WTC11 (cell line): ENCODE measurements around the gene GOLGA7B. TPM values are rescaled to one million over a fixed set of nuclear protein-coding genes. Genes with fewer than 3 reads are reported as not detected.

Experiments
- ATAC-seq: fragments of 200-7000 bp; cut with Tn5 transposase; 2 replicates; pipeline ENCODE4 v1.10.0; 2021; ENCODE audit warnings: mild to moderate bottlenecking, moderate library complexity
- CTCF ChIA-PET: fragments of 300-600 bp; sonication (Branson Sonifier 250); formaldehyde crosslinking; loops from one replicate; lab custom pipeline; 2021; ENCODE audit warnings: antibody characterized with exemption; lab: Charles Lee
- POLR2A ChIA-PET: fragments of 350-600 bp; sonication (Branson Sonifier 250); formaldehyde crosslinking; loops from one replicate; lab custom pipeline; 2021; ENCODE audit warnings: antibody characterized with exemption; lab: Charles Lee
- DNase-seq: peaks from one replicate; pipeline ENCODE4 v3.0.0; 2021; ENCODE audit warnings: low spot score
- H3K27ac Mint-ChIP-seq: 2 replicates; pipeline ENCODE4 v1.8.0; 2021; ENCODE audit warnings: mixed read lengths
- H3K27me3 Mint-ChIP-seq: 2 replicates; pipeline ENCODE4 v1.8.0; 2021; ENCODE audit warnings: low read depth, mild to moderate bottlenecking, moderate library complexity, mixed read lengths
- H3K36me3 Mint-ChIP-seq: 2 replicates; pipeline ENCODE4 v1.8.0; 2021; ENCODE audit warnings: mixed read lengths
- H3K4me1 Mint-ChIP-seq: 2 replicates; pipeline ENCODE4 v1.8.0; 2022; ENCODE audit warnings: mixed read lengths
- H3K4me3 Mint-ChIP-seq: 2 replicates; pipeline ENCODE4 v1.8.0; 2021; ENCODE audit warnings: mild to moderate bottlenecking, moderate library complexity, mixed read lengths
- H3K9me3 Mint-ChIP-seq: 2 replicates; pipeline ENCODE4 v1.8.0; 2021; ENCODE audit warnings: mixed read lengths
- ELF4 ChIP-seq: sonication (generic); formaldehyde crosslinking; IDR thresholded peaks from 2 replicates; pipeline ENCODE4 v1.8.1; 2022; ENCODE audit warnings: low read depth, mild to moderate bottlenecking, moderate library complexity, missing genetic modification reagents
- EMX1 ChIP-seq: fragments of 250-450 bp; sonication (Bioruptor Pico); IDR thresholded peaks from 2 replicates; pipeline ENCODE4 v1.8.0; 2021; ENCODE audit warnings: mild to moderate bottlenecking
- GTF2I ChIP-seq: fragments of 250-450 bp; sonication (Bioruptor Pico); conservative IDR thresholded peaks from 2 replicates; pipeline ENCODE4 v1.4.0; 2021; ENCODE audit warnings: mild to moderate bottlenecking
- IRF2 ChIP-seq: sonication (generic); formaldehyde crosslinking; IDR thresholded peaks from 2 replicates; pipeline ENCODE4 v1.8.0; 2022; ENCODE audit warnings: low read depth, missing genetic modification reagents, borderline replicate concordance
- OVOL2 ChIP-seq: fragments of 250-450 bp; sonication (Bioruptor Pico); IDR thresholded peaks from 2 replicates; pipeline ENCODE4 v1.9.0; 2021; ENCODE audit warnings: mild to moderate bottlenecking, borderline replicate concordance
- PRRX2 ChIP-seq: fragments of 250-450 bp; sonication (Bioruptor Pico); IDR thresholded peaks from 2 replicates; pipeline ENCODE4 v1.8.0; 2021; ENCODE audit warnings: mild to moderate bottlenecking
- TP53 ChIP-seq: sonication (generic); formaldehyde crosslinking; IDR thresholded peaks from 2 replicates; pipeline ENCODE4 v1.8.1; 2023; ENCODE audit warnings: mild to moderate bottlenecking, missing genetic modification reagents
- ZBTB21 ChIP-seq: sonication (generic); formaldehyde crosslinking; IDR thresholded peaks from 2 replicates; pipeline ENCODE4 v1.8.1; 2023; ENCODE audit warnings: mild to moderate bottlenecking, missing genetic modification reagents, borderline replicate concordance
- ZNF138 ChIP-seq: sonication (generic); formaldehyde crosslinking; conservative IDR thresholded peaks from 2 replicates; pipeline ENCODE4 v1.8.1; 2022; ENCODE audit warnings: mild to moderate bottlenecking, moderate library complexity, missing genetic modification reagents
- ZNF232 ChIP-seq: sonication (generic); formaldehyde crosslinking; IDR thresholded peaks from 2 replicates; pipeline ENCODE4 v1.8.0; 2022; ENCODE audit warnings: mild to moderate bottlenecking, missing genetic modification reagents
- ZNF671 ChIP-seq: fragments of 250-450 bp; sonication (Bioruptor Pico); IDR thresholded peaks from 2 replicates; pipeline ENCODE4 v1.8.0; 2021; ENCODE audit warnings: mild to moderate bottlenecking
- total RNA-seq: library from RNA; stranded (reverse); gene quantifications from 3 replicates; pipeline ENCODE4 v1.2.3, GENCODE V29; 2021
- TF ChIP-seq, protein P1 (sequence below): sonication (generic); formaldehyde crosslinking; IDR thresholded peaks from 2 replicates; pipeline ENCODE4 v1.8.0; 2022; ENCODE audit warnings: mild to moderate bottlenecking, missing genetic modification reagents
- TF ChIP-seq, protein P2 (sequence below): sonication (generic); formaldehyde crosslinking; IDR thresholded peaks from 2 replicates; pipeline ENCODE4 v1.8.0; 2022; ENCODE audit warnings: mild to moderate bottlenecking, missing genetic modification reagents
- TF ChIP-seq, protein P3 (sequence below): sonication (generic); formaldehyde crosslinking; IDR thresholded peaks from 2 replicates; pipeline ENCODE4 v1.8.1; 2023; ENCODE audit warnings: mild to moderate bottlenecking, moderate library complexity, missing genetic modification reagents
- TF ChIP-seq, protein P4 (sequence below): fragments of 250-450 bp; sonication (Bioruptor Pico); IDR thresholded peaks from 2 replicates; pipeline ENCODE4 v1.9.0; 2021; ENCODE audit warnings: mild to moderate bottlenecking, borderline replicate concordance
- TF ChIP-seq, protein P5 (sequence below): fragments of 250-450 bp; sonication (Bioruptor Pico); IDR thresholded peaks from 2 replicates; pipeline ENCODE4 v1.8.0; 2021; ENCODE audit warnings: mild to moderate bottlenecking
- TF ChIP-seq, protein P6 (sequence below): sonication (generic); formaldehyde crosslinking; IDR thresholded peaks from 2 replicates; pipeline ENCODE4 v1.8.1; 2022; ENCODE audit warnings: missing genetic modification reagents, borderline replicate concordance

GOLGA7B gene
- total RNA-seq, 1 experiment from 2014 or later = 0.24 TPM

DNA sequence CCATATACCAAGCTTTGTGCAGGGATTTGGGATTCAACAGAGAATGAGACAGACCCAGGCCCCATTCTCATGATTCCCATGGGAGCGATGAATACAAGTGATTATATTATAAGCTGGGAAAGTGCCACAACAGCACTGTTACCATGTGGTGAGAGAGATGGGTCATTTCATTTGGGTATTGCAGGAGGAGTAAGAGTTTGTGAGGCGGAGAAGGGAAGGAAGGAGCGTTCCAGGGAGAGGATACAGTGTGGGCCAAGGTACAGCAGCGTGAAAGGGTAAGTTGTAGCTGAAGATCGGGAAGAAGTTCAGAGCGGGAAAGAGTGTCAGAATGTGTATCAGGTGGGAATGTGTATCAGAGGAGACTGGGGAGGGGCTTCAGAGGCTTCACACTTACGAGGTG is 38.5 kb downstream of the GOLGA7B start:
- DNase-seq (no peak), ATAC-seq (no peak)
- Mint-ChIP-seq H3K36me3 (no peaks in the 10 kb centered on the region), H3K9me3 (no peaks in the 10 kb centered on the region)
- no peak for TF ChIP-seq ZNF671 (CRISPR knock-in tag)
- TF ChIP-seq PRRX2 (CRISPR knock-in tag) = no peak
- TF ChIP-seq TP53 (CRISPR knock-in tag) = no peak
- TF ChIP-seq GTF2I = no peak
- TF ChIP-seq, protein P1, sequence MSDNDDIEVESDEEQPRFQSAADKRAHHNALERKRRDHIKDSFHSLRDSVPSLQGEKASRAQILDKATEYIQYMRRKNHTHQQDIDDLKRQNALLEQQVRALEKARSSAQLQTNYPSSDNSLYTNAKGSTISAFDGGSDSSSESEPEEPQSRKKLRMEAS (CRISPR knock-in tag) = no peak
- TF ChIP-seq, protein P2, sequence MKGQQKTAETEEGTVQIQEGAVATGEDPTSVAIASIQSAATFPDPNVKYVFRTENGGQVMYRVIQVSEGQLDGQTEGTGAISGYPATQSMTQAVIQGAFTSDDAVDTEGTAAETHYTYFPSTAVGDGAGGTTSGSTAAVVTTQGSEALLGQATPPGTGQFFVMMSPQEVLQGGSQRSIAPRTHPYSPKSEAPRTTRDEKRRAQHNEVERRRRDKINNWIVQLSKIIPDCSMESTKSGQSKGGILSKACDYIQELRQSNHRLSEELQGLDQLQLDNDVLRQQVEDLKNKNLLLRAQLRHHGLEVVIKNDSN (CRISPR knock-in tag) = no peak
- TF ChIP-seq, protein P3, sequence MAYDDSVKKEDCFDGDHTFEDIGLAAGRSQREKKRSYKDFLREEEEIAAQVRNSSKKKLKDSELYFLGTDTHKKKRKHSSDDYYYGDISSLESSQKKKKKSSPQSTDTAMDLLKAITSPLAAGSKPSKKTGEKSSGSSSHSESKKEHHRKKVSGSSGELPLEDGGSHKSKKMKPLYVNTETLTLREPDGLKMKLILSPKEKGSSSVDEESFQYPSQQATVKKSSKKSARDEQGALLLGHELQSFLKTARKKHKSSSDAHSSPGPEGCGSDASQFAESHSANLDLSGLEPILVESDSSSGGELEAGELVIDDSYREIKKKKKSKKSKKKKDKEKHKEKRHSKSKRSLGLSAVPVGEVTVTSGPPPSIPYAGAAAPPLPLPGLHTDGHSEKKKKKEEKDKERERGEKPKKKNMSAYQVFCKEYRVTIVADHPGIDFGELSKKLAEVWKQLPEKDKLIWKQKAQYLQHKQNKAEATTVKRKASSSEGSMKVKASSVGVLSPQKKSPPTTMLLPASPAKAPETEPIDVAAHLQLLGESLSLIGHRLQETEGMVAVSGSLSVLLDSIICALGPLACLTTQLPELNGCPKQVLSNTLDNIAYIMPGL = no peak
- TF ChIP-seq IRF2 (CRISPR knock-in tag) = no peak
- TF ChIP-seq, protein P4, sequence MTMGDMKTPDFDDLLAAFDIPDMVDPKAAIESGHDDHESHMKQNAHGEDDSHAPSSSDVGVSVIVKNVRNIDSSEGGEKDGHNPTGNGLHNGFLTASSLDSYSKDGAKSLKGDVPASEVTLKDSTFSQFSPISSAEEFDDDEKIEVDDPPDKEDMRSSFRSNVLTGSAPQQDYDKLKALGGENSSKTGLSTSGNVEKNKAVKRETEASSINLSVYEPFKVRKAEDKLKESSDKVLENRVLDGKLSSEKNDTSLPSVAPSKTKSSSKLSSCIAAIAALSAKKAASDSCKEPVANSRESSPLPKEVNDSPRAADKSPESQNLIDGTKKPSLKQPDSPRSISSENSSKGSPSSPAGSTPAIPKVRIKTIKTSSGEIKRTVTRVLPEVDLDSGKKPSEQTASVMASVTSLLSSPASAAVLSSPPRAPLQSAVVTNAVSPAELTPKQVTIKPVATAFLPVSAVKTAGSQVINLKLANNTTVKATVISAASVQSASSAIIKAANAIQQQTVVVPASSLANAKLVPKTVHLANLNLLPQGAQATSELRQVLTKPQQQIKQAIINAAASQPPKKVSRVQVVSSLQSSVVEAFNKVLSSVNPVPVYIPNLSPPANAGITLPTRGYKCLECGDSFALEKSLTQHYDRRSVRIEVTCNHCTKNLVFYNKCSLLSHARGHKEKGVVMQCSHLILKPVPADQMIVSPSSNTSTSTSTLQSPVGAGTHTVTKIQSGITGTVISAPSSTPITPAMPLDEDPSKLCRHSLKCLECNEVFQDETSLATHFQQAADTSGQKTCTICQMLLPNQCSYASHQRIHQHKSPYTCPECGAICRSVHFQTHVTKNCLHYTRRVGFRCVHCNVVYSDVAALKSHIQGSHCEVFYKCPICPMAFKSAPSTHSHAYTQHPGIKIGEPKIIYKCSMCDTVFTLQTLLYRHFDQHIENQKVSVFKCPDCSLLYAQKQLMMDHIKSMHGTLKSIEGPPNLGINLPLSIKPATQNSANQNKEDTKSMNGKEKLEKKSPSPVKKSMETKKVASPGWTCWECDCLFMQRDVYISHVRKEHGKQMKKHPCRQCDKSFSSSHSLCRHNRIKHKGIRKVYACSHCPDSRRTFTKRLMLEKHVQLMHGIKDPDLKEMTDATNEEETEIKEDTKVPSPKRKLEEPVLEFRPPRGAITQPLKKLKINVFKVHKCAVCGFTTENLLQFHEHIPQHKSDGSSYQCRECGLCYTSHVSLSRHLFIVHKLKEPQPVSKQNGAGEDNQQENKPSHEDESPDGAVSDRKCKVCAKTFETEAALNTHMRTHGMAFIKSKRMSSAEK = no peak
- TF ChIP-seq ZNF138 (CRISPR knock-in tag) = no peak
- TF ChIP-seq, protein P5, sequence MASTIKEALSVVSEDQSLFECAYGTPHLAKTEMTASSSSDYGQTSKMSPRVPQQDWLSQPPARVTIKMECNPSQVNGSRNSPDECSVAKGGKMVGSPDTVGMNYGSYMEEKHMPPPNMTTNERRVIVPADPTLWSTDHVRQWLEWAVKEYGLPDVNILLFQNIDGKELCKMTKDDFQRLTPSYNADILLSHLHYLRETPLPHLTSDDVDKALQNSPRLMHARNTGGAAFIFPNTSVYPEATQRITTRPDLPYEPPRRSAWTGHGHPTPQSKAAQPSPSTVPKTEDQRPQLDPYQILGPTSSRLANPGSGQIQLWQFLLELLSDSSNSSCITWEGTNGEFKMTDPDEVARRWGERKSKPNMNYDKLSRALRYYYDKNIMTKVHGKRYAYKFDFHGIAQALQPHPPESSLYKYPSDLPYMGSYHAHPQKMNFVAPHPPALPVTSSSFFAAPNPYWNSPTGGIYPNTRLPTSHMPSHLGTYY (CRISPR knock-in tag) = no peak
- TF ChIP-seq ELF4 (CRISPR knock-in tag) = no peak
- TF ChIP-seq ZNF232 (CRISPR knock-in tag) = no peak
- TF ChIP-seq, protein P6, sequence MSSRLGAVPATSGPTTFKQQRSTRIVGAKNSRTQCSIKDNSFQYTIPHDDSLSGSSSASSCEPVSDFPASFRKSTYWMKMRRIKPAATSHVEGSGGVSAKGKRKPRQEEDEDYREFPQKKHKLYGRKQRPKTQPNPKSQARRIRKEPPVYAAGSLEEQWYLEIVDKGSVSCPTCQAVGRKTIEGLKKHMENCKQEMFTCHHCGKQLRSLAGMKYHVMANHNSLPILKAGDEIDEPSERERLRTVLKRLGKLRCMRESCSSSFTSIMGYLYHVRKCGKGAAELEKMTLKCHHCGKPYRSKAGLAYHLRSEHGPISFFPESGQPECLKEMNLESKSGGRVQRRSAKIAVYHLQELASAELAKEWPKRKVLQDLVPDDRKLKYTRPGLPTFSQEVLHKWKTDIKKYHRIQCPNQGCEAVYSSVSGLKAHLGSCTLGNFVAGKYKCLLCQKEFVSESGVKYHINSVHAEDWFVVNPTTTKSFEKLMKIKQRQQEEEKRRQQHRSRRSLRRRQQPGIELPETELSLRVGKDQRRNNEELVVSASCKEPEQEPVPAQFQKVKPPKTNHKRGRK (CRISPR knock-in tag) = no peak
- TF ChIP-seq ZBTB21 (CRISPR knock-in tag) = no peak
- no peak for TF ChIP-seq OVOL2 (CRISPR knock-in tag)
- TF ChIP-seq EMX1 (CRISPR knock-in tag) = no peak
- TF ChIP-seq, all 79 proteins: peak for 0
- ChIA-PET CTCF (interaction anchor here (0.9 to 3.1 kb wide), 12 partner anchors 9 to 158 kb away, joined by 3 to 16 read pairs (median 7); partner anchors contain the start of gene GOLGA7B), POLR2A (interaction anchor here (1.1 kb wide), 1 partner anchor 170 kb away, joined by 3 read pairs; no protein-coding TSS in a partner anchor)
- Mint-ChIP-seq H3K4me3 (no peak overlapping the region), H3K27ac (no peak overlapping the region), H3K4me1 (peaks cover 35% of the 10 kb centered on the region), H3K27me3 (no peaks in the 10 kb centered on the region; the same call in 1 of the 2 replicates)
